Neural cell (in vitro differentiated cells): ENCODE measurements around the gene RASL10A. TPM values are rescaled to one million over a fixed set of nuclear protein-coding genes. Genes with fewer than 3 reads are reported as not detected.

Experiments
- H2AFZ ChIP-seq: fragments of 200-600, 300-800 bp; sonication (generic), shearing (Covaris generic); 2 replicates; pipeline ENCODE4 v1.6.0; 2014; ENCODE audit warnings: low read depth, mild to moderate bottlenecking, antibody characterized with exemption, low read length, moderate library complexity
- H3F3A ChIP-seq: fragments of 200-600 bp; shearing (Covaris generic); 2 replicates; pipeline ENCODE4 v1.6.1; 2016; ENCODE audit warnings: mild to moderate bottlenecking, moderate library complexity, mixed read lengths, antibody characterized with exemption, low read length; ENCODE audit not compliant: insufficient read depth, poor library complexity, severe bottlenecking
- H3K27ac ChIP-seq: fragments of 200-600, 300-800 bp; sonication (generic), shearing (Covaris generic); 2 replicates; pipeline ENCODE4 v1.5.1; 2014; ENCODE audit warnings: mild to moderate bottlenecking, low read length, moderate library complexity
- H3K27me3 ChIP-seq: fragments of 300-800, 200-600 bp; sonication (generic), shearing (Covaris generic); 2 replicates; pipeline ENCODE4 v1.6.0; 2014; ENCODE audit warnings: mild to moderate bottlenecking, low read depth, low read length, moderate library complexity; ENCODE audit not compliant: insufficient read depth
- H3K36me3 ChIP-seq: fragments of 300-800, 200-600 bp; sonication (generic), shearing (Covaris generic); 2 replicates; pipeline ENCODE4 v1.5.1; 2014; ENCODE audit warnings: mild to moderate bottlenecking, antibody characterized with exemption, low read length, moderate library complexity; ENCODE audit not compliant: insufficient read depth
- H3K4me2 ChIP-seq: fragments of 300-800, 200-600 bp; sonication (generic), shearing (Covaris generic); 2 replicates; pipeline ENCODE4 v1.6.0; 2014; ENCODE audit warnings: mild to moderate bottlenecking, low read length
- H3K4me3 ChIP-seq: fragments of 300-800, 200-600 bp; sonication (generic), shearing (Covaris generic); 2 replicates; pipeline ENCODE4 v1.5.1; 2014; ENCODE audit warnings: mild to moderate bottlenecking, low read length, moderate library complexity
- H3K79me2 ChIP-seq: fragments of 200-600 bp; shearing (Covaris generic); replicated peaks from 2 replicates; pipeline ENCODE4 v1.6.0; 2014; ENCODE audit warnings: mild to moderate bottlenecking, low read length, moderate library complexity; ENCODE audit not compliant: insufficient read depth
- H3K9ac ChIP-seq: fragments of 300-800, 200-600 bp; sonication (generic), shearing (Covaris generic); 2 replicates; pipeline ENCODE4 v1.6.1; 2016; ENCODE audit warnings: mild to moderate bottlenecking, low read length, mixed read lengths
- H3K9me2 ChIP-seq: fragments of 200-600 bp; shearing (Covaris generic); 2 replicates; pipeline ENCODE4 v1.6.1; 2016; ENCODE audit warnings: mild to moderate bottlenecking, low read length, mixed read lengths; ENCODE audit not compliant: insufficient read depth
- H3K9me3 ChIP-seq: fragments of 200-600, 300-800 bp; sonication (generic), shearing (Covaris generic); 2 replicates; pipeline ENCODE4 v1.6.1; 2016; ENCODE audit warnings: mild to moderate bottlenecking, mixed run types, low read length, moderate library complexity, mixed read lengths
- H4K20me1 ChIP-seq: fragments of 200-600 bp; shearing (Covaris generic); 2 replicates; pipeline ENCODE4 v1.6.1; 2016; ENCODE audit warnings: mild to moderate bottlenecking, mixed run types; ENCODE audit not compliant: insufficient read depth
- CTCF ChIP-seq: fragments of 450-650 bp; IDR thresholded peaks from 2 replicates; pipeline ENCODE4 v1.5.1; 2014; ENCODE audit warnings: antibody characterized with exemption, mild to moderate bottlenecking, moderate library complexity; ENCODE audit not compliant: poor library complexity, severe bottlenecking
- EP300 ChIP-seq: fragments of 450-650 bp; conservative IDR thresholded peaks from 2 replicates; pipeline ENCODE4 v1.6.1; 2014; ENCODE audit warnings: antibody characterized with exemption, mild to moderate bottlenecking, moderate library complexity; ENCODE audit not compliant: poor library complexity, severe bottlenecking
- EZH2 ChIP-seq: fragments of 200-600, 300-800 bp; shearing (Covaris generic), sonication (generic); IDR thresholded peaks from 2 replicates; pipeline ENCODE4 v1.6.1; 2014; ENCODE audit warnings: antibody characterized with exemption, low read length, borderline replicate concordance, mild to moderate bottlenecking; ENCODE audit not compliant: insufficient read depth, poor library complexity, severe bottlenecking
- MXI1 ChIP-seq: fragments of 450-650 bp; conservative IDR thresholded peaks from 2 replicates; pipeline ENCODE4 v1.6.1; 2014; ENCODE audit warnings: antibody characterized with exemption, mild to moderate bottlenecking; ENCODE audit not compliant: poor library complexity, severe bottlenecking
- POLR2AphosphoS5 ChIP-seq: IDR thresholded peaks from 2 replicates; pipeline ENCODE4 v1.6.1; 2012
- RAD21 ChIP-seq: fragments of 450-650 bp; conservative IDR thresholded peaks from 2 replicates; pipeline ENCODE4 v1.6.1; 2014; ENCODE audit warnings: antibody characterized with exemption, mild to moderate bottlenecking, moderate library complexity
- REST ChIP-seq: IDR thresholded peaks from 2 replicates; pipeline ENCODE4 v1.6.1; 2012; ENCODE audit warnings: borderline replicate concordance
- SMC3 ChIP-seq: fragments of 450-650 bp; conservative IDR thresholded peaks from 2 replicates; pipeline ENCODE4 v1.6.1; 2014; ENCODE audit warnings: antibody characterized with exemption, mild to moderate bottlenecking, moderate library complexity; ENCODE audit not compliant: poor library complexity
- TAF1 ChIP-seq: IDR thresholded peaks from 2 replicates; pipeline ENCODE4 v1.6.1; 2012; ENCODE audit warnings: low read depth
- polyA plus RNA-seq: library from polyadenylated mRNA; depleted of rRNA; stranded (reverse); fragments of >200 nt; gene quantifications from 2 replicates; pipeline ENCODE4 v1.2.3, GENCODE V29; 2014

The RASL10A gene
- polyA plus RNA-seq, 1 donor from 2014 or later = 3.0 TPM

- Histone ChIP-seq H3F3A (no peaks in the 10 kb centered on the region), H4K20me1 (peaks cover 4% of the 10 kb centered on the region), H3K4me2 (no peak overlapping the region), H3K36me3 (peaks cover 13% of the 10 kb centered on the region), H3K9me3 (no peaks in the 10 kb centered on the region), H3K4me3 (no peak overlapping the region), H3K9ac (no peak overlapping the region), H3K27me3 (no peaks in the 10 kb centered on the region), H3K79me2 (peaks cover 26% of the 10 kb centered on the region), H3K9me2 (no peaks in the 10 kb centered on the region), H2AFZ (no peak overlapping the region), H3K27ac (no peak overlapping the region)
- no peak for TF ChIP-seq SMC3
Measured at GRCh38 chr22:29284196-29284595, 31.3 kb downstream of the RASL10A start.

DNA sequence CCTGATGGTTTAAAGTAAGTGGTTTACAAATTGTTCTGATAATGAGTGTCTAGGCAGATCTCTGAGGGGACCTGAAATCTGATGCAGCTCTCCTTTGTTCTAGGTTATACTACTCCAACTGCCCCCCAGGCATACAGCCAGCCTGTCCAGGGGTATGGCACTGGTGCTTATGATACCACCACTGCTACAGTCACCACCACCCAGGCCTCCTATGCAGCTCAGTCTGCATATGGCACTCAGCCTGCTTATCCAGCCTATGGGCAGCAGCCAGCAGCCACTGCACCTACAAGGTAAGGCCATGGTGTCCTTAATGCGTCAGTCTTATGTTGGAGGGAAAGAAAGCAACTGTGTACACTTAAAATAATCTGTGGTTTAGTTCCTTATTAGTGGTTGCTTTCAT lies 37.6 kb downstream of the RASL10A start:
- Histone ChIP-seq H3K27me3 (no peaks in the 10 kb centered on the region), H3K9me3 (no peaks in the 10 kb centered on the region), H3F3A (no peaks in the 10 kb centered on the region), H3K9ac (no peak overlapping the region), H3K36me3 (peaks cover 17% of the 10 kb centered on the region), H2AFZ (no peak overlapping the region), H3K4me2 (no peak overlapping the region), H4K20me1 (peaks cover 19% of the 10 kb centered on the region), H3K4me3 (no peak overlapping the region), H3K79me2 (peaks cover 70% of the 10 kb centered on the region), H3K27ac (no peak overlapping the region), H3K9me2 (no peaks in the 10 kb centered on the region)
- TF ChIP-seq TAF1 (no peak), REST (no peak)

DNA sequence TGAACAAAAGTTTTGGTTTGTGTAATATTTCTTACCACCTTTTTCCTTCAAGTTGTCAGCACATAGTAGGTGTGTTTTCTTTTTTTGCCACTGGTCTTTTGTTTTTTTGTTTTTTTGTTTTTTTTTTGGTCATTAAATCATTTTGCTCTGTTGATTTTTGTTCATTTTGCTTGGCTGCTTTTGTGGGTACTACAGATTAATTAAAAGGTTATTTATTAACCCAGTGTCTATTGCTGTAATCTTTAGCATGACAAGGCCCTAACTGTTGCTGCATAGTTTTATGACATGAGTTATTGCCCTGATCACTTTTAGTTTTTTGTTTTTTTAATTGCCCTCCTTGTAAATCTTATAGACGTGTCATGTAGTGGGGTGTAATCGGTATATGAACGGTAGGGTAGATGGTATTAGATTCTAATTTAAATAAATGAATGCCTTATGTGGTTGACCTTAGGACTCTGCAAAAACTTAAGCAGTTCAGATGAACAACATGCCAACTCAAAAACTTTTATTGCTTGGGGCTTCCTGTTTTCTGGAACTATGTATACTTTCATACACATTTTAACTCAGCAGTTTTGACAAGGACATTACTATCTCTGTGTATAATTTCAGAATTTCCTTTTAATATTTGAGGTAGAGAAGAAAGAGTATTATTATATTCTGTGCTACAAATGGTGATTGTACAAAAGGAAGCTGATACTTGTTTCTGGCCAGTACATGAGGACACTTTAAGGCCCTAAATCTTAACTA lies 39.5 kb downstream of the RASL10A start:
- H3K4me3 ChIP-seq = no peak overlapping the region
- no peaks in the 10 kb centered on the region for H3K9me3 ChIP-seq
- H3K4me2 ChIP-seq = no peak overlapping the region
- H4K20me1 ChIP-seq = peaks cover 35% of the 10 kb centered on the region
- H3K79me2 ChIP-seq = peaks cover 84% of the 10 kb centered on the region
- H3K9me2 ChIP-seq = no peaks in the 10 kb centered on the region
- H3K36me3 ChIP-seq = peaks cover 17% of the 10 kb centered on the region
- no peaks in the 10 kb centered on the region for H3F3A ChIP-seq
- no peak overlapping the region for H2AFZ ChIP-seq
- H3K27ac ChIP-seq = no peak overlapping the region
- H3K9ac ChIP-seq = no peak overlapping the region
- H3K27me3 ChIP-seq = no peaks in the 10 kb centered on the region
- TF ChIP-seq SMC3 (no peak), TAF1 (no peak), CTCF (no peak), POLR2AphosphoS5 (no peak), MXI1 (no peak), EZH2 (no peak), REST (no peak), RAD21 (no peak), EP300 (no peak)
